Coronary artery (tissue), 2 donors: ENCODE measurements around the gene PGK1.
A peak's percentile ranks its signal among the peaks of the same experiment; 100 is the strongest.
"Not testable (repeated sequence)": the region's sequence is repeated elsewhere in the genome, so short reads cannot be mapped to it uniquely, and the experiment has no call there.

Experiments used
- DNase-seq: peaks from one replicate; pipeline ENCODE4 v3.0.0-alpha.2; 2017; ENCODE audit warnings: low spot score
- H3K27ac ChIP-seq, 2 donors: fragments of 200-600 bp; sonication (generic); one replicate each; pipeline ENCODE4 v1.5.1; 2016 to 2019
- H3K4me3 ChIP-seq: fragments of 200-600 bp; sonication (generic); 2 replicates; pipeline ENCODE4 v1.5.1; 2016; ENCODE audit warnings: mild to moderate bottlenecking, moderate library complexity
- TF ChIP-seq, protein P1 (sequence below): fragments of 200-600 bp; sonication (generic); IDR thresholded peaks from one replicate; pipeline ENCODE4 v1.5.1; 2019; ENCODE audit warnings: antibody characterized with exemption

Gene PGK1

DNA sequence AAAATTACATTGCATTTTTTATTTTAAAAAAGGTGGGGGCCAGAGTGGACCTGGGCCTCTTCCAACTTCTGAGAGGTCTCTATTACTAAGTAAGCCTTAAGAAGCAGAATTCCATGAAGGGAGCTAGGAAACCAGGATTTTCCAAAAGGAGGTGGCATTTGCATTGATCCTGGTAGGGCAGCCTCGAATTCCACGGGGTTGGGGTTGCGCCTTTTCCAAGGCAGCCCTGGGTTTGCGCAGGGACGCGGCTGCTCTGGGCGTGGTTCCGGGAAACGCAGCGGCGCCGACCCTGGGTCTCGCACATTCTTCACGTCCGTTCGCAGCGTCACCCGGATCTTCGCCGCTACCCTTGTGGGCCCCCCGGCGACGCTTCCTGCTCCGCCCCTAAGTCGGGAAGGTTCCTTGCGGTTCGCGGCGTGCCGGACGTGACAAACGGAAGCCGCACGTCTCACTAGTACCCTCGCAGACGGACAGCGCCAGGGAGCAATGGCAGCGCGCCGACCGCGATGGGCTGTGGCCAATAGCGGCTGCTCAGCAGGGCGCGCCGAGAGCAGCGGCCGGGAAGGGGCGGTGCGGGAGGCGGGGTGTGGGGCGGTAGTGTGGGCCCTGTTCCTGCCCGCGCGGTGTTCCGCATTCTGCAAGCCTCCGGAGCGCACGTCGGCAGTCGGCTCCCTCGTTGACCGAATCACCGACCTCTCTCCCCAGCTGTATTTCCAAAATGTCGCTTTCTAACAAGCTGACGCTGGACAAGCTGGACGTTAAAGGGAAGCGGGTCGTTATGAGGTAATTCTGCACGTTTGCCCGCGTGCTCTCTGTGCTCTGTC is at the start of gene PGK1:
PGK1 (plus strand) TSS at position 626 of the 824 bp plus-strand sequence; CDS start at position 719, 93 bp downstream.
- peak; percentile 96 for DNase-seq
- Histone ChIP-seq H3K4me3 (peak within 1 kb of the TSS; percentile 75), H3K27ac (peak within 1 kb of the TSS; percentile 74 to 80)
- TF ChIP-seq, protein P1, sequence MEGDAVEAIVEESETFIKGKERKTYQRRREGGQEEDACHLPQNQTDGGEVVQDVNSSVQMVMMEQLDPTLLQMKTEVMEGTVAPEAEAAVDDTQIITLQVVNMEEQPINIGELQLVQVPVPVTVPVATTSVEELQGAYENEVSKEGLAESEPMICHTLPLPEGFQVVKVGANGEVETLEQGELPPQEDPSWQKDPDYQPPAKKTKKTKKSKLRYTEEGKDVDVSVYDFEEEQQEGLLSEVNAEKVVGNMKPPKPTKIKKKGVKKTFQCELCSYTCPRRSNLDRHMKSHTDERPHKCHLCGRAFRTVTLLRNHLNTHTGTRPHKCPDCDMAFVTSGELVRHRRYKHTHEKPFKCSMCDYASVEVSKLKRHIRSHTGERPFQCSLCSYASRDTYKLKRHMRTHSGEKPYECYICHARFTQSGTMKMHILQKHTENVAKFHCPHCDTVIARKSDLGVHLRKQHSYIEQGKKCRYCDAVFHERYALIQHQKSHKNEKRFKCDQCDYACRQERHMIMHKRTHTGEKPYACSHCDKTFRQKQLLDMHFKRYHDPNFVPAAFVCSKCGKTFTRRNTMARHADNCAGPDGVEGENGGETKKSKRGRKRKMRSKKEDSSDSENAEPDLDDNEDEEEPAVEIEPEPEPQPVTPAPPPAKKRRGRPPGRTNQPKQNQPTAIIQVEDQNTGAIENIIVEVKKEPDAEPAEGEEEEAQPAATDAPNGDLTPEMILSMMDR, result no peak

DNA sequence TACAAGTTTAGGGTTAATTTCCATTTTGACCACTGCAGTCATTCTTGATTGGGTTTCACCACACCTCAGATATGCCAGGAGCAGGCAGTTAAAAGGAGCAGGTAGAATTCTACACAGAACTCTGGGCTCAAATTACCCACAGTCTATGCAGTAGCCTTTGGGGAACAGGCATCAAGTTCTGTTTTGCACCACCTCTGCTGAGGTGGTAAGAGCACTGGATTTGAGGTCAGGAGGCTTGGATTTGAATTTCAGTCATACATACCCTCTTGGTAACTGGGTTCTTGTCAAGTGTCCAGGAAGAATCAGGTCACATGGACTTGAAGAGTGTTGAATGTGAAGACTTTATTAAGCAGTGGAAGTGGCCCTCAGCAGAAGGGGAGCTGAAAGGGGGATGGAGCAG is 40.4 kb upstream of the PGK1 start:
- H3K27ac ChIP-seq, result no peak overlapping the region
- TF ChIP-seq, protein P1, result no peak
- DNase-seq, result no peak
- no peak overlapping the region for H3K4me3 ChIP-seq

DNA sequence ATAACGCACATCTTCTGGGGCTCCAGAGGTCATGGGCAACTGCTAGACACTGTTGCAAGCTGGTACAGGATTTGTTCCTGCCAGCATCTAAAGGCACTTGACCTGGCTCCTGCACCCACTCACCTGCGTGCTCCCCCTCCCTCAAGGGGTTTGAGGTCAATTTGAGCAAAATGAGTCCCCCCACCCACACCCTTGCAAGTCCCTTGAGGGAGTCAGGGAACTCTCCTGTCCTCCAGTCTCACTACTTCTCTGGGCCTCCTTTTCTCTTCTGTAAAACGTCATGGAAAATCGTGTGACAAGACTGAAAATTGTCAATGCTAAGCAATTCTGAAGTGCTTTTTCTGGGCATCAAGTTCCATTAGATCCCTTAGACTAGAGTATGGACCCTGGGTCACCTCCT is 39.9 kb upstream of the PGK1 start:
- Histone ChIP-seq H3K27ac (no peak overlapping the region), H3K4me3 (no peak overlapping the region)
- DNase-seq, result no peak
- TF ChIP-seq, protein P1, result no peak

DNA sequence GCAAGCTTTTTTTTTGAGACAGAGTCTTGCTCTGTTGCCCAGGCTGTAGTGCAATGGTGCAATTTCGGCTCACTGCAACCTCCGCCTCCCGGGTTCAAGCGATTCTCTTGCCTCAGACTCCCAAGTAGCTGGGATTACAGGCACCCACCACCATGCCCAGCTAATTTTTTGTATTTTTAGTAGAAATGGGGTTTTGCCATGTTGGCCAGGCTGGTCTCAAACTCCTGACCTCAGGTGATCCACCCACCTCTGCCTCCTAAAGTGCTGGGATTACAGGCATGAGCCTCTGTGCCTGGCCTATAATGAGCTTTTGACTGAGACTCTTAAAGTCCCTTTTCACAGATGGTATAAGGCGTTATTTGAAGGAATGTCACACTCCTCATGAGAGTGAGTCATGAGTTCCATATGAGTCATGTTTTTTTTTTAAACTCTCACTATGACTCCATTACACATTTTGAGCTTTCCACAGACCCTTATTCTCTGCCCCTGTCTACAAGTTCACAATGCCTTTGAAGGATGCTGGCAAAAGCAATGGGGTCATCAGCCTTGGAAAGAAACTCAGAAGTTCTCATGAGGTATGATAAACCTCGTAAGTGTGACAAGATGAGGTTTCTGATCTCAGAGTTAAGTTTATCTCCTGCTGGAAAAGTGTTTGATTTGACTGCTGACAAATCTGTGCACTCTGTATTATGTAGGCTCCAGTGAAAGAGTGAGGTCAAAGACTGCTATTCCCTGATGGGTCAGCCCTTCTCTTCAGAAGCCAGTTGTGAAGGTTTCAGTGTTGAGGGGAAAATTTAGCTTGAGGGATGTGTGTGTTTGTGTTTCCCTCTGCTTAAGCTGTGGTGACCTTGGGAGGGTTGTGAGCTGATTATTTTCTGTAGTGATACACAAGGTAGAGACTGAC is 39.1 kb upstream of the PGK1 start:
- DNase-seq, H3K4me3 ChIP-seq: not testable (repeated sequence)
- peak overlapping the region; percentile 36 to 65 for H3K27ac ChIP-seq

DNA sequence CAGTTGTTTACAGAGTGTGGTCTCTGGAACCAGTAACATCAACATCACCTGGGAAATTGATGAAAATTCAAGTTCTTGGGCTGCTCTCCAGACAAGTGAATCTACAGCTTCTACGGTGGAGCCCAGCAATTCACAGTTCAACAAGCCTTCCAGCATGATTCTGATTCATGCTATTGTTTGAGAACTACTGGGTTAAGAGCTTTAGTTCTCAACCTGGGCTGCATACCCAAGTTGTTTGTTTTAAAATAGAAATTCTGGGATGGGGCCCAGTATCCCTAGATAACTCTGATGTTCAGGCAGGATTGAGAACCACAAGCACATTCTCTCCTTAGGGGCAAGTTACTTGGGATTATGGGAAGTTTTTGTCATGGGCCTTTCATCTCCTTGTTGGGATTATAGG is 37.9 kb upstream of the PGK1 start:
- H3K27ac ChIP-seq, result no peak overlapping the region
- TF ChIP-seq, protein P1, result no peak

DNA sequence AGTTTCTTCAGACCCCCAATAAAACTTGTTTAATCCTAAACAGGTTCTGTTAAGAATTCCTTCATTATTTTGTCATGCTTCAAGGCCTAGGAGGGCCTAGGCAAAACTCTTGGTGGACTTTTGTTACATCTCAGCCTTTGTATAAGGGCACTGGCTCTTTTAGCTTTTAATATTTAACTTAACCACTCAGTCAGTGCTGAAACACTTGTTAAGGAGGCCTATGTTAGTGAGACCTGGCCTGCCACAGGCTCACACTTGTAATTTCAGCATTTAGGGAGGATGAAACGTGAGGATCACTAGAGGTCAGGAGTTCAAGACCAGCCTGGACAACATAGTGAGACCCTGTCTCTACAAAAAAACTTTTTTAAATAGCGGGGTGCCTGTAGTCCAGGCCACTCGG is 32.7 kb upstream of the PGK1 start:
- Histone ChIP-seq H3K27ac (no peak overlapping the region), H3K4me3 (no peak overlapping the region)
- TF ChIP-seq, protein P1, result no peak
- no peak for DNase-seq

More for the DNA sequence above, 37.9 kb upstream of the PGK1 start:
- no peak for DNase-seq
- H3K4me3 ChIP-seq, result no peak overlapping the region

DNA sequence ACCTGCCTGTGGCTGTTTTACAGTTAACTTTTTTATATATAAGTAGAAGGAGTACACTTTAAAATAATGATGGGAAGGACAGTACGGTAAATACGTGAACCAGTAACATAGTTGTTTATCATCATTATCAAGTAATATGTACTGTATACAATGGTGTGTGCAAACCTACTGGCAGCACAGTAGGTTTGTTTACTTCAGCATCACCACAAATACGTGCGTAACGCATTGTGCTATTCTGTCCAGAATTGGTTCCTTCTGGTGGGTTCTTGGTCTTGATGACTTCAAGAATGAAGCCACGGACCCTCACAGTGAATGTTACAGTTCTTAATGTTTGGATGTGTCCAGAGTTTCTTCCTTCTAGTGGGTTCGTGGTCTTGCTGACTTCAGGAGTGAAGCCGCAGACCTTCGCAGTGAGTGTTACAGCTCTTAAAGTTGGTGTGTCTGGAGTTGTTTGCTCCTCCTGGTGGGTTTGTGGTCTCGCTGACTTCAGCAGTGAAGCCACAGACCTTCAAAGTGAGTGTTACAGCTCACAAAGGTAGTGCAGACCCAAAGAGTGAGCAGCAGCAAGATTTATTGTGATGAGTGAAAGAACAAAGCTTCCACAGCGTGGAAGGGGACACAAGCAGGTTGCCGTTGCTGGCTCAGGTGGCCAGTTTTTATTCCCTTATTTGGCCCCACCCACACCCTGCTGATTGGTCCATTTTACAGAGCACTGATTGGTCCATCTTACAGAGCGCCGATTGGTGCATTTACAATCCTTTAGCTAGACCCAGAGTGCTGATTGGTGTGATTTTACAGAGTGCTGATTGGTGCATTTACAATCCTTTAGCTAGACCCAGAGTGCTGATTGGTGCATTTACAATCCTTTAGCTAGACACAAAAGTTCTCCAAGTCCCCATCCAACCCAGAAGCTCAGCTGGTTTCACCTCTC is 30.6 kb upstream of the PGK1 start:
- H3K27ac ChIP-seq, DNase-seq, H3K4me3 ChIP-seq: not testable (repeated sequence)
